Thoracic aorta (tissue), 2 donors: Measurements from ENCODE around the gene OPA1. TPM values are rescaled to one million over a fixed set of nuclear protein-coding genes. Genes with fewer than 3 reads are reported as not detected.
A peak's percentile ranks its signal among the peaks of the same experiment; 100 is the strongest.

Experiments used
- ATAC-seq: fragments of 150-250 bp; one replicate; pipeline ENCODE4 v1.8.0; 2017; ENCODE audit warnings: low read depth; ENCODE audit not compliant: insufficient number of reproducible peaks, low FRiP score
- DNase-seq: peaks from one replicate; pipeline ENCODE4 v3.0.0-alpha.2; 2020; ENCODE audit warnings: low spot score
- H3K27ac ChIP-seq, 2 donors: fragments of 200-600 bp; sonication (generic); 1 replicate in 1 of 2; 2 replicates in 1 of 2; pipeline ENCODE4 v1.5.1; 2016; ENCODE audit warnings: mild to moderate bottlenecking in 2 of 2, moderate library complexity in 2 of 2
- H3K27me3 ChIP-seq: fragments of 200-600 bp; sonication (generic); replicated peaks from 2 replicates; pipeline ENCODE4 v1.6.0; 2016; ENCODE audit warnings: mild to moderate bottlenecking; ENCODE audit not compliant: insufficient read depth
- H3K36me3 ChIP-seq: fragments of 200-600 bp; sonication (generic); one replicate; pipeline ENCODE4 v1.5.1; 2016
- H3K4me1 ChIP-seq, 2 donors: fragments of 200-600 bp; sonication (generic); 1 replicate in 1 of 2; 2 replicates in 1 of 2; pipeline versions ENCODE4 v1.5.1 to v1.6.0; 2016; ENCODE audit warnings: low read depth in 2 of 2, mild to moderate bottlenecking in 1 of 2; ENCODE audit not compliant: control insufficient read depth in 1 of 2
- H3K4me3 ChIP-seq: fragments of 200-600 bp; sonication (generic); 2 replicates; pipeline ENCODE4 v1.5.1; 2016; ENCODE audit warnings: mild to moderate bottlenecking
- H3K9me3 ChIP-seq: fragments of 200-600 bp; sonication (generic); 2 replicates; pipeline ENCODE4 v1.5.1; 2016
- total RNA-seq, 2 donors: library from RNA; depleted of rRNA; stranded (reverse); fragments of >200 nt; gene quantifications; one replicate each; pipeline versions ENCODE4 v1.1.0 to v1.2.3, GENCODE V29; 2016
- TF ChIP-seq, protein P1 (sequence below): fragments of 200-600 bp; sonication (generic); IDR thresholded peaks from one replicate; pipeline ENCODE4 v1.5.1; 2019; ENCODE audit warnings: antibody characterized with exemption

OPA1 gene
- total RNA-seq, 2 donors from 2014 or later: 34.0 to 43.8 TPM

DNA sequence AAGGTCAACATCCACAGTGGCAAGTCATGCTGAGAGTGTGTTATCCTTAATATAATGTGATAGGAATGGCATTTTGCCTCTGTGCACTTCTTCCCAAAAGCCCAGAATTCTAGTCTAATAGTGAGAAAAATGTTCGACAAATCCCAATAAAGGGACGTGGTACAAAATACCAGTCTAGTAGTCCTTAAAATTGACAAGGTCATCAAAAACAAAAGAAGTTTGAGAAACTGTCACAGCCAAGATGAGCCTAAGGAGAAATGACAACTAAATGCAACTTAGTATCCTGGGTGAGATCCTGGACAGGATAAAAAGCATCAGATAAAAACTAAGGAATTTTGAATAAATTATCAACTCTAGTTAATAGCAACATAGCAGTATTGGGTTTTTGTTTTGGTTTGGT lies 23.9 kb upstream of the OPA1 start:
- H3K4me1 ChIP-seq: no peaks in the 10 kb centered on the region
- no peaks in the 10 kb centered on the region for H3K27me3 ChIP-seq
- H3K36me3 ChIP-seq: no peaks in the 10 kb centered on the region
- H3K27ac ChIP-seq: no peak overlapping the region
- DNase-seq (no peak), ATAC-seq (no peak)
- H3K9me3 ChIP-seq: no peaks in the 10 kb centered on the region
- H3K4me3 ChIP-seq: no peak overlapping the region
- TF ChIP-seq, protein P1, sequence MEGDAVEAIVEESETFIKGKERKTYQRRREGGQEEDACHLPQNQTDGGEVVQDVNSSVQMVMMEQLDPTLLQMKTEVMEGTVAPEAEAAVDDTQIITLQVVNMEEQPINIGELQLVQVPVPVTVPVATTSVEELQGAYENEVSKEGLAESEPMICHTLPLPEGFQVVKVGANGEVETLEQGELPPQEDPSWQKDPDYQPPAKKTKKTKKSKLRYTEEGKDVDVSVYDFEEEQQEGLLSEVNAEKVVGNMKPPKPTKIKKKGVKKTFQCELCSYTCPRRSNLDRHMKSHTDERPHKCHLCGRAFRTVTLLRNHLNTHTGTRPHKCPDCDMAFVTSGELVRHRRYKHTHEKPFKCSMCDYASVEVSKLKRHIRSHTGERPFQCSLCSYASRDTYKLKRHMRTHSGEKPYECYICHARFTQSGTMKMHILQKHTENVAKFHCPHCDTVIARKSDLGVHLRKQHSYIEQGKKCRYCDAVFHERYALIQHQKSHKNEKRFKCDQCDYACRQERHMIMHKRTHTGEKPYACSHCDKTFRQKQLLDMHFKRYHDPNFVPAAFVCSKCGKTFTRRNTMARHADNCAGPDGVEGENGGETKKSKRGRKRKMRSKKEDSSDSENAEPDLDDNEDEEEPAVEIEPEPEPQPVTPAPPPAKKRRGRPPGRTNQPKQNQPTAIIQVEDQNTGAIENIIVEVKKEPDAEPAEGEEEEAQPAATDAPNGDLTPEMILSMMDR: no peak

DNA sequence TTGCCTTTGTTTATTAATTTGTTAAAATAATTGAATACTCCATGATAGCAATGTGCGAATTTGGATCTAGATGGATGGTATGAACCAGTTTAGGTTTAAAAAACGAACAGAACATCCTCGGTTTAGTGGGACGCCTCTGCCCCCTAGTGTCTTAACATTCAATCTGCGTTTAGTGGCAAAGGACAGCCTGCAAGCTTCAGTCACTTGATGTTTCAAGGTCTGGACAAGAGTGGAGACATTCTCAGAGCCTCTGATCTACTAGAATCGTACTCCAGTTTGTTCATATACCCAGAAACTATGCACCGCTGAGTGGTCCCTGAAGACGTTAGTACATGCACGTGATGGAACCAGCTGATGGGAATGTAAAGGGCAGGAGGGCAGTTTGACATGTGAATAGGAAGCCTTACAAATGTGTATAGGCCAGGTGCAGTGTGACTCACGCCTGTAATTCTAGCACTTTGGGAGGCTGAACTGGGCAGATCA lies 20.5 kb upstream of the OPA1 start:
- H3K27me3 ChIP-seq: no peaks in the 10 kb centered on the region
- no peaks in the 10 kb centered on the region for H3K4me1 ChIP-seq
- no peaks in the 10 kb centered on the region for H3K36me3 ChIP-seq
- H3K27ac ChIP-seq: no peak overlapping the region
- DNase-seq (no peak), ATAC-seq (no peak)
- H3K4me3 ChIP-seq: no peak overlapping the region
- TF ChIP-seq, protein P1: peak; percentile 59
- H3K9me3 ChIP-seq: no peaks in the 10 kb centered on the region

DNA sequence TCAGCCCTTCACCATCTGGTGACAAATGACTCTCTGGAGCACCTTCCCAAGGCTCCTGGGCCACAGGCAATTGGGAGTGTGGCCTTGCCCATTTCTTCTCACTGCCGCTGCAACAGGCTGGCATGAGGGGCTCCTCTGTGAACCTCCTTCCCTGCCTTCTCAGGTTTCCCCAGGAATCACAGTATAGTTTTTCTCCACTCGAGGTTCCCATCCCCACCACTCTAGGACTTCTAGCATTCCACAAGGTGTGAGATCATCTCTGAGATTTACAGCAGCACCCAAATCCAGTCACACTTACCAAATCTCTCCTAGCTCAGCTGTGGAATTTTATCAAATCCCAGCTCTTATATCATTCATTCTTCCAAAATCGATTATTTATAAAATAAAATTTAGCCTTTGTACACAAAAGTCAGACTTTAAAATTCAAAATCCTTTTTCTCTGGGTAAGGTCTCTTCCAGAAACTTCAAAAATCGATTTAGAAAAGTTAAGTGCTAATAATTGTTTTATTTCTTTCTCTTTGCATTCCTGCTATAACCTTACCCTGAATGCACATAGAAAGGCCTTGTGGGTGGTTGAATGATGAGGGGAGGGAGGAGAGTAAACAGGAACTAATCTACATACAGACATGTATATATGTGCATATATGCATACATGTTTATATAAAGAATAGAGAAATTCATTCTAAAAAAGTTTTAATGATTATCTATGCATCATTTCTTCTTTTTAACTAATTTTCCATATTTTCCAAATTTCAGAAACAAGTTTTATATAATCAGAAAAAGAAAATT lies 19.4 kb upstream of the OPA1 start:
- Histone ChIP-seq H3K27me3 (no peaks in the 10 kb centered on the region), H3K4me1 (no peaks in the 10 kb centered on the region), H3K27ac (no peak overlapping the region), H3K9me3 (no peaks in the 10 kb centered on the region), H3K4me3 (no peak overlapping the region), H3K36me3 (no peaks in the 10 kb centered on the region)
- ATAC-seq: no peak
- TF ChIP-seq, protein P1: no peak
- no peak for DNase-seq

DNA sequence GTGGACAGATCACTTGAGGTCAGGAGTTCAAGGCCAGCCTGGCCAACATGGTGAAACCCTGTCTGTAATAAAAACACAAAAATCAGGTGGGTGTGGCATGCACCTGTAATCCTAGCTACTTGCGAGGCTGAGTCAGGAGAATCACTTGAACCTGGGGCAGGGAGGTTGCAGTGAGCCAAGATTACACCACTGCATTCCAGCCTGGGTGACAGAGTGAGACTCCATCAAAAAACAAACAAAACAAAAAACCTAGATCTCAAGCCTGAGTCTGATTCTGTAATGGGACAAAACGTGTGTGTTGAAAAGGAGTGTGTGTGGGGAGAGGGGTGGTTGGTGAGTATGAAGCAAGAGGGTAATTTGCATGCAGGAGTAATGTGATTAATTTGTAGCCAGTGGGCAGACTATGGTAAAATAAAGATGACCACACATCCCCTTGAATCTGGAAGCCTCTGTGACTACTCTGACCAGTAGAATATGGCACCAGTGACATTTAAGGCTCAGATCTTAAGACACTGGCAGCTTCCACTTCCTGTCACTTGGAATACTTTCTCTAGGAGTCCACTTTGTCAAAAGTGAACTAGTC lies 18.4 kb upstream of the OPA1 start:
- no peaks in the 10 kb centered on the region for H3K4me1 ChIP-seq
- ATAC-seq: no peak
- TF ChIP-seq, protein P1: no peak

DNA sequence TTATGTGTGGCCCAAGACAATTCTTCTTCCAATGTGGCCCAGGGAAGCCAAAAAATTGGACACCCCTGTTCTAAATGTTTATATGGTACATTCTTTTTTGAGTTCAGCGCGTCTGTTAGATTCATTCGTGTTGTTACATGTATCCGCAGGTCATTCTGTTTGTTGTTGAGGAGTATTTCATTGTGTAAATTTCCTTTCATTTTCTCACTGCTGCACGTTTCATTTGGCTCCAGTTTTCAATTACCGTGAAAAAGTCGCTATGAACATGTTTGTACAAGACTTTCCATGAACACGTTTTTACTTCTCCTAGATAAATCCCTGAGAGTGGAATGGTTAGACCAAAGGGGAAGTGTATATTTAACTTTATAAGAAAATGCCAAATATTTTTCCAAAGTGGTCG lies 7.5 kb upstream of the OPA1 start:
- Histone ChIP-seq H3K4me3 (no peak overlapping the region), H3K9me3 (no peaks in the 10 kb centered on the region), H3K4me1 (no peaks in the 10 kb centered on the region), H3K27ac (no peak overlapping the region), H3K27me3 (no peaks in the 10 kb centered on the region), H3K36me3 (no peaks in the 10 kb centered on the region)
- no peak for DNase-seq
- ATAC-seq: no peak
- TF ChIP-seq, protein P1: no peak

More for the DNA sequence above, 18.4 kb upstream of the OPA1 start:
- H3K27ac ChIP-seq: no peak overlapping the region
- no peaks in the 10 kb centered on the region for H3K36me3 ChIP-seq
- no peaks in the 10 kb centered on the region for H3K9me3 ChIP-seq
- H3K27me3 ChIP-seq: no peaks in the 10 kb centered on the region
- DNase-seq: no peak
- H3K4me3 ChIP-seq: no peak overlapping the region
